ENCODE data around the gene SAYSD1. TPM values are rescaled to one million over a fixed set of nuclear protein-coding genes. Genes with fewer than 3 reads are reported as not detected.
A peak's percentile ranks its signal among the peaks of the same experiment; 100 is the strongest.

SAYSD1 gene
- total RNA-seq, 6 donors from 2014 or later, result 9.4 to 19.9 (median 16.5) TPM

GRCh38 chr6:39054577-39055142 is 60.3 kb downstream of the SAYSD1 start:
- TF ChIP-seq POLR2AphosphoS5 (IDR thresholded peaks at IDR 0.05) (no peak), EP300 (IDR thresholded peaks at IDR 0.05) (no peak), POLR2A (IDR thresholded peaks at IDR 0.05) (no peak)
- TF ChIP-seq, protein P1, sequence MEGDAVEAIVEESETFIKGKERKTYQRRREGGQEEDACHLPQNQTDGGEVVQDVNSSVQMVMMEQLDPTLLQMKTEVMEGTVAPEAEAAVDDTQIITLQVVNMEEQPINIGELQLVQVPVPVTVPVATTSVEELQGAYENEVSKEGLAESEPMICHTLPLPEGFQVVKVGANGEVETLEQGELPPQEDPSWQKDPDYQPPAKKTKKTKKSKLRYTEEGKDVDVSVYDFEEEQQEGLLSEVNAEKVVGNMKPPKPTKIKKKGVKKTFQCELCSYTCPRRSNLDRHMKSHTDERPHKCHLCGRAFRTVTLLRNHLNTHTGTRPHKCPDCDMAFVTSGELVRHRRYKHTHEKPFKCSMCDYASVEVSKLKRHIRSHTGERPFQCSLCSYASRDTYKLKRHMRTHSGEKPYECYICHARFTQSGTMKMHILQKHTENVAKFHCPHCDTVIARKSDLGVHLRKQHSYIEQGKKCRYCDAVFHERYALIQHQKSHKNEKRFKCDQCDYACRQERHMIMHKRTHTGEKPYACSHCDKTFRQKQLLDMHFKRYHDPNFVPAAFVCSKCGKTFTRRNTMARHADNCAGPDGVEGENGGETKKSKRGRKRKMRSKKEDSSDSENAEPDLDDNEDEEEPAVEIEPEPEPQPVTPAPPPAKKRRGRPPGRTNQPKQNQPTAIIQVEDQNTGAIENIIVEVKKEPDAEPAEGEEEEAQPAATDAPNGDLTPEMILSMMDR (IDR thresholded peaks at IDR 0.05), result no peak
- H3K27ac ChIP-seq, result no peak overlapping the region
- DNase-seq (no peak), ATAC-seq (ENCODE audit: low FRiP score in 2 of 2) (peak in 1 of 2 donors; percentile 17)
- WGBS, 2 donors, result 85 to 88% methylated on average over 8 to 9 of the region's 9 CpGs
- H3K4me3 ChIP-seq, result no peak overlapping the region
- no peaks in the 10 kb centered on the region for H3K36me3 ChIP-seq
- H3K9me3 ChIP-seq, result no peaks in the 10 kb centered on the region
- H3K4me1 ChIP-seq, result no peaks in the 10 kb centered on the region
- H3K27me3 ChIP-seq, result no peaks in the 10 kb centered on the region

Other genes starting within 250 kb of the SAYSD1 start
- under 1 TPM in 2 of 6 donors, not detected in 4; 0.09 to 0.24 TPM for gene GLP1R, start 66.4 kb downstream of the SAYSD1 start, total RNA-seq
- 10 to 100 TPM in 5 of 6 donors, 1 to 10 TPM in 1; 8.9 to 34.6 (median 17.3) TPM for gene KCNK5, start 114.3 kb upstream of the SAYSD1 start, total RNA-seq
- 1 to 10 TPM in 5 of 6 donors, under 1 TPM in 1; 0.61 to 7.7 (median 2.8) TPM for gene KCNK17, start 199.2 kb upstream of the SAYSD1 start, total RNA-seq
- gene KCNK16, start 207.5 kb upstream of the SAYSD1 start, total RNA-seq, result not detected

Measured in upper lobe of left lung (tissue), 6 donors.